GM18951 (cell line): ENCODE measurements around the gene DPCD.

ENCODE experiments used
- POLR2A ChIP-seq: IDR thresholded peaks from 4 replicates; pipeline ENCODE4 v1.6.1; 2011; ENCODE audit warnings: mild to moderate bottlenecking; ENCODE audit not compliant: insufficient read length, insufficient read depth; ENCODE audit errors: extremely low read depth
- in situ Hi-C: fragments of 300-500 bp; cut with MboI; formaldehyde crosslinking; loops from one replicate; pipeline ENCODE4 v1.12.0; 2022; ENCODE audit warnings: low sequenced_read_pairs, mixed read lengths, inconsistent platforms; ENCODE audit not compliant: unreplicated experiment

Gene DPCD

GRCh38 chr10:101612872-101613271 lies 24.8 kb downstream of the DPCD start:
- TF ChIP-seq POLR2A = no peak
- in situ Hi-C loops = loop anchor here (25.0 kb wide), 1 partner anchor 474 kb away; no protein-coding TSS in a partner anchor

DNA sequence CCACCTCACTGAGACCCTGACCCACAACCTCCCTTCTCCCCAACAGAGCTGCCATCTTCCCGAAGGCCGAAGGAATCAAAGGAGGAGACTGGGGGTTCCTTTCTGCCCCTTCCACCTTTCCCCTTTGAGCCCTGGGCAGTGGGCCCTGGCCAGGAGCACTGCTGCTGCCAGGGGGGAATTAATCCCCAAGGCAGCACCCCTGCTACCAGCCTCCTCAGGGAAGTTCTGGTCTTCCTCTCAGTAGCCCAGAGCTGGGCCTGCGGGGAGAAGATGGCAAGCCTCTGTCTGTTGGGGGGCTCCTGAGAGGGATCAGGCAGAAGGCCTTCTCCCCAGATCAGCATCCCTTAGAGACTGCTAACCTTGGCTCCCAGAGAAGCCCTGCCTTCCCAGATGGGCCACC lies 25.5 kb downstream of the DPCD start:
- in situ Hi-C loops = loop anchor here (25.0 kb wide), 1 partner anchor 474 kb away; no protein-coding TSS in a partner anchor
- TF ChIP-seq POLR2A = no peak

DNA sequence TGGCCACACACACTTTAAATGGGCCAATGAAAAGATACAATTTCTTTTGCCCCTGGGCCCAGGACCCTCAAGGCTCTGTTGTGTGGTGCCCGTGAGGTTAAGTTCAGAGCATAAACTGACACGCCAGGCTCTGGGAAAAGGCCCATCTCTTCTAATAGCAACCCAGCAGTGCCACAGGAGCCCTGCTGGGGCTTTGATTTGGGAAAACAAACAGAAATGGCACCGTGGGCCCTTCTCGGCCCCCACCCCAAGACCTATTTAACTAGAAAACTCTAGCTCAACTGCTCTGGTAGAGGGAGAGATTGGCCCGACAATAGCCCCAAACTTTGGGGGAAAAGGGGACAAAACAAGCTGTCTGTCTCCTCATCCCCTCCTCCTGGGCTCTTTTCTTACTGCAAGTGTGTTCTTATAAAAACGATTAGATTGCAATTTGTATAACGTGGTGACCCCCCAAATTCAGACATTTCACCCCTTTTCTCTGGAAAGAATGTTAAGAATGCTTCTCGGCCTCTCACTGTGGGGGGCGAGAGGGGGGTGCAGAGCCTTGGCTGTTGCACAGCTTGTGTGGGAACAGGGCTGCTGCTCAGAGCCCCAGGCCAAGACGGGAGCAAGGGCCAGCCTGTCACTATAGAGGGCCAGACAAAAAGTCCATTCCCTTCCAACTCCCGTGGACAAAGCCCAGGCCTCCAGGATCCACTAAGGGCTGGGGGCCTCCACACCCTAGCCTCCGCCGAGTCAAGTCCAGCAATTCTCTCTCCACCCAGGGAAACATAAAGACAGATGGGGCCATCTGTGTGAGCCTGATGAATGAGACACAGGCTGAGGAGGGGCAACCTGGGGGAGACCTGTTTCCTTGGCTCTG lies 26.8 kb downstream of the DPCD start:
- in situ Hi-C loops = loop anchor here (25.0 kb wide), 1 partner anchor 472 kb away; no protein-coding TSS in a partner anchor
- no peak for TF ChIP-seq POLR2A

DNA sequence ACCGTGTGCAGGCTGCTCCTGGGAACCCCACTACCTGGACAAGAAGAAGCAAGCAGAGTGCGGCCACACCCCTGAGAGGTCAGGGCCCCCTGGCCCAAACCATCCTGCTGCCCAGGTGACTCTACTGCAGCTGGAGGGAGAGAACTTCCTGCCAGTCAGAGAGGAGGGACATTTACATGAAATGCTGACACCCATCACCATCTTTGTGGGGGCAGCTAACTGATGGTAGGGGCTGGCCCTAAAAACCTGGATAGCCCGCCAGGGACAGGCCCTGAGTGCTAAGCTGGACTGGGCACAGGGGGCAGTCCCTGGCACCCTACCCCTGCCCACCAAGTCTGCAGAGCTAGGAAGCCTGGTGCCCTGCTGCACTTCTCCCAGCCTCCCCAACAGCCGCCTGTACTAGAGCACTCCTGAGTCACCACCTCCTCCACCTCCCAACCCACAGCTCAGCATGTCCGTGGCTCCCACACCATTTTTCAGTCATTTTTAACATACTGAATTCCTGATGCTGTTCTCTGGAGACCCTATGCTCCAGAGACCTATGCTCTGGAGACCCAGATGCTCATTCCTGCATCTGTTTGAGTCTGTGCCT lies 27.5 kb downstream of the DPCD start:
- in situ Hi-C loops = loop anchor here (25.0 kb wide), 1 partner anchor 472 kb away; no protein-coding TSS in a partner anchor
- TF ChIP-seq POLR2A = no peak

- in situ Hi-C loops = loop anchor here (25.0 kb wide), 1 partner anchor 471 kb away; no protein-coding TSS in a partner anchor
- no peak for TF ChIP-seq POLR2A
These were observed 28.4 kb downstream of the DPCD start for GRCh38 chr10:101616415-101617101.

DNA sequence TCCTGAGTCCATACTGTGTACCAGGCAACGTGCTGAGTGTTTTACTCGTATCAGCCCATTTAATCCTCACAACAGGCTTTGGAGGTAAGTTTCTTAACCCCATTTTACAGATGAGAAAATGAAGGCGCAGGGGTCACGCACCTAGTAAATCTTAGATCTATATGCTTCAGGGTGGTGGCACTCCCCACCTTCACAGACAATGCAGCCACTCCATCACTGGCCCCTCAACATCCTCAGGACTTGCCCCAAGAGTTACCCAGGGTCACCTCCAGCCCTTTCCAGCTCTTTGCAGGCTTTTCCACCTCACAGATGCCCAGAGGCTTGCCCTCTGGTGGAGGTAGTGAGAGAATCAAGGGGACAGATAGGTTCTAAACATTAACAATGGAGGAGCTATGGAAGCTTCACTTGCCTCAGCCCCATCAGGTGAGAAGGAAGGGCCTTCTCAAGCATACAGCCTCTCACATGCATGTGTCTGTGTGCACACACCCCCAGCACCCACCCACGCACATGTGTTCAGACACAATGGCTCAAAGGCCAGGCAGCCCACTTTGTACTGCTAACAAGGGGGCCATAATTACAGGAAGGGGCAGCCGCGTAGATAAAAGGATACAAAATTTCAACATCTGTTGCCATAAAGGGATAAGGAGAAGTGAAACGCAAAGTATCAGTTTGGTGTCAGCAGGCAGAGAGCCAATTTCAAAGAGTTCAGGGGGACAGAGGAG lies 29.1 kb downstream of the DPCD start:
- no peak for TF ChIP-seq POLR2A
- in situ Hi-C loops = loop anchor here (25.0 kb wide), 1 partner anchor 470 kb away; no protein-coding TSS in a partner anchor

- TF ChIP-seq POLR2A = no peak
- in situ Hi-C loops = loop anchor here (25.0 kb wide), 1 partner anchor 469 kb away; no protein-coding TSS in a partner anchor
These were observed 29.9 kb downstream of the DPCD start for GRCh38 chr10:101617824-101618568.

- TF ChIP-seq POLR2A = no peak
- in situ Hi-C loops = loop anchor here (25.0 kb wide), 1 partner anchor 468 kb away; no protein-coding TSS in a partner anchor
These were observed 30.8 kb downstream of the DPCD start for GRCh38 chr10:101618871-101619270.

DNA sequence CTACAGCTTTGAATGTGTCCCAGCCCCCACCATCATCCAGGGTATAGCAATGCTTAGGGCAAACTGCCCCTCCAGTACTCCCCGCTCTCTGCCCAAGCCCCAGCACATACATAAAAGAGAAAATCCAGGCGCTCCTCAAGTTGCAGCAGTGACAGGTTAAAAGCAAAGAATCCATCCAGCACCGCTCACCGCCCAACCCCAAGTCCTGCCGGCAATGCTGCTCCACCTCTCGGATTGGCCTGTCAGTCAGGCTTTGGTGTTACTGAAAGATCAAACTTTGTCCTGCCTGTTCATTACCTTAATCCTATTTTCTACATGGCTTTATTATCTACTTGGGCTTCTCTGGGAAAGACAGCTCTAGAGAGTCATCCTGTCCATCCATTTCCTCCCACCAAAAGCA lies 31.9 kb downstream of the DPCD start:
- in situ Hi-C loops = loop anchor here (25.0 kb wide), 1 partner anchor 467 kb away; no protein-coding TSS in a partner anchor
- no peak for TF ChIP-seq POLR2A

- in situ Hi-C loops = loop anchor here (25.0 kb wide), 1 partner anchor 464 kb away; no protein-coding TSS in a partner anchor
- TF ChIP-seq POLR2A = no peak
These were observed 35.4 kb downstream of the DPCD start for GRCh38 chr10:101623528-101623927.

DNA sequence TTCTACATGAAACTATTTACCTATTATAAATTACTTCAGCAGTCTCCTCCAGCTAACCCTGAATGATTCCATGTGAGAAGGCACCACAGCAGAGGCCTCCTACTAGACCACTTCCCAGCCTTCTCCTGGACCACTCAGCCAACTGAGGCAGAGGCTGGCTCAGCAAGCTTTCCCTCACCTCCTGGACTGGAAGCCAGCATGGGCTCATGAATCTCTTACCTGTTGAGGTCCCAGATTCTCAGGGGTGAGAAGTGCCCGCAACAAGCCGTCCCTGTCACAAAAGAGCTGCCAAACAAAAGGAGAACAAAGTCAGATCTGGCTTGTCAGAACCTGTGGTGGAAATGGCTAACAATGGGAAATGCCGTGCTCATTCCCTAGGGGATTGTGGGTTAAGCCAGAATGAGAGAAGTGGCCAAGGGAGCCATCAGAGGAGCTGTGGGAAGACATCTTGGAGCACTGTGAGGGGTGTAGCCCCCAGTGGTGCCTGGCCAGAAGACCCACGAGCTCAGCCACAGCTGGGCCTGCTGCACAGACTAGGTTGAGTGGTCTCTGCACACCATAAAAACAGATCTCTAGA lies 36.5 kb downstream of the DPCD start:
- TF ChIP-seq POLR2A = no peak
- in situ Hi-C loops = loop anchor here (25.0 kb wide), 1 partner anchor 463 kb away; no protein-coding TSS in a partner anchor

GRCh38 chr10:101625821-101626412 lies 37.8 kb downstream of the DPCD start:
- in situ Hi-C loops = no loop called here
- TF ChIP-seq POLR2A = no peak
